NCI-H446 (cell line): ENCODE measurements around the gene HTR2A.
"Not testable (repeated sequence)": the region's sequence is repeated elsewhere in the genome, so short reads cannot be mapped to it uniquely, and the experiment has no call there.

Source experiments
- DNase-seq, 2 experiments: peaks; one replicate each; lab custom pipeline; 2025; lab: John Stamatoyannopoulos, UW

HTR2A gene

DNA sequence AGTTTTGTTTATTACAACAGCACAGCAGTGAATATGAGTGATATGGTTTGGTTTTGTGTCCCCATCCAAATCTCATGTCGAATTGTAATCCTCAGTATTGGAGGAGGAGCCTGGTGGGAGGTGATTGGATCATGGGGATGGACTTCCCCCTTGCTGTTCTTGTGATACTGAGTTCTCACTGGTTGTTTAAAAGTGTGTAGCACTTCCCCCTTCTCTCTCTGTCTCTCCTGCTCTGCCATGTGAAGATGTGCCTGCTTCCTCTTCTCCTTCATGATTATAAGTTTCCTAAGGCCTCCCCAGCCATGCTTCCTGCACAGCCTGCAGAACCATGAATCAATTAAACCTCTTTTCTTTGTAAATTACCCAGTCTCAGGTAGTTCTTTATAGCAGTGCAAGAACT is 91.9 kb downstream of the HTR2A start:
- DNase-seq = not testable (repeated sequence)

DNA sequence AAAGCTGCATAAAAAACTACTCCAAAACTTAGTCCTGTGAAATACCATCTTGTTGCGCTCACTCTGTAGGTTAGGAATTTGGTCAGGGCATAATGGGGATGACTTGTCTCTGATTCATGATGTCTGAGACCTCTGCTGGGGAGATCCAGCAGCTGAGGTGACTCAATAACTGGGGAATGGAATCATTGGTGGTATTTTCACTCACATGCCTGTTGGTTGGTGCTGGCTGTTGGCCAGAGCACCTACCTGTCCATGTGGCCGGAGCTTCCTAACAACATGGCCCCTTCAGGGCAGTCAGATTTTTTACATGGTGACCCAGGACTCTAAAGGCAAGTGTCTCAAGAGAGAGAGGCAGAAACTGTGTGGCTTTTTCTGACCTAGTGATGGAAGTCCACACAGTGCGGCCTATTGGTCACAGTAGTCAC is 92.5 kb downstream of the HTR2A start:
- no peak for DNase-seq

DNA sequence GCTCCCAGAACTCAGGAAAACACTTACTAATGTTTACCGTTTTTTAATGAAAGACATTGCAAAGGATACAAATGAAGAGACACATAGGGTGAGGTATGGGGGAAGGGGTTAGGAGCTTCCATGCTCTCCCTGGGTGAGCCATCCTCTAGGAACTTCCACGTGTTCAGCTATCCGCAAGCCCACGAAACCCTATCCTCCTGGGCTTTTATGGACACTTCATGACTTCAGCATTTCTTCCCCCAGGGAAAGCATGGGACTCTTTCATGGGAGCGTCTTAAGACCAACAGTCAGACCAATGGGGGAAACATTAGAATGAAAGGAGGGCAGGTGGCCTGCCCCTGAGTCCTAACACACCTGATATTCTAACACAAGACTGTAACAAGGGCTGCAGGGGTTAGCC is 93.3 kb downstream of the HTR2A start:
- DNase-seq = no peak

DNA sequence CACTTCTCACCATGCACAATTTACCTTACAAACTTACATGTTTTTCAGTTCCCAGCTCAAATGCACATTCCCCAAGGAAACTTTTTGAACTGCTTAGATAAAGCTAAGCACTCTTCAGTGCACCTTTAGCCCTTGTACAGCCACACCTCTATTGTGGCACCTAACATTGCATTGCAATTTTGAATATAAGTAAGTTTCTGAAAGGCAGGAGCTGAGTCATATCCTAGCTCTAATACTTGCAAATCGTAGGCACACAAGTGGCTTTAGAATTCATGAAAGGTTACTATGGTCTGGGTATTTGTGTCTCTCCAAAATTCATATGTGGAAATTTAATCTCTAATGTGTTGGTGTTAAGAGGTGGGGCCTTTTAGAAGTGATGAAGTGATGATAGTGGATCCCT is 95.0 kb downstream of the HTR2A start:
- no peak for DNase-seq

DNA sequence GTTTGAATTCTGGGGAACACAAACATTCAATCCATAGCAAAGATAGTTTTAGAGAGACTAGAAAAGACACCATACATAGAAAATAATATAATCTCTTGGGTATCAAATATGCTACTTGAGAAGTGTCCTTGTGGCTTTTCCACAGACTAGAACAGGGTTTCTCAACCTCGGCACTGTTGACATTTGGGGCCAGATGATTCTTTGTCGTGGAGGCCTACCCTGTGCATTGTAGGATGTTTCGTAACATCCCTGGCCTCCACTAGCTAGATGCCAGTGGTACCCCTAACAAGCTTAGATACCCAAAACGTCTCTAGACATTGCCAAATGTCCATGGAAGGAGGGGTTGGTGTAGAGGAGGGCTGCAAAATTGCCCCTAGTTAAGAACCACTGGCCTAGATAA is 97.7 kb downstream of the HTR2A start:
- no peak for DNase-seq

DNA sequence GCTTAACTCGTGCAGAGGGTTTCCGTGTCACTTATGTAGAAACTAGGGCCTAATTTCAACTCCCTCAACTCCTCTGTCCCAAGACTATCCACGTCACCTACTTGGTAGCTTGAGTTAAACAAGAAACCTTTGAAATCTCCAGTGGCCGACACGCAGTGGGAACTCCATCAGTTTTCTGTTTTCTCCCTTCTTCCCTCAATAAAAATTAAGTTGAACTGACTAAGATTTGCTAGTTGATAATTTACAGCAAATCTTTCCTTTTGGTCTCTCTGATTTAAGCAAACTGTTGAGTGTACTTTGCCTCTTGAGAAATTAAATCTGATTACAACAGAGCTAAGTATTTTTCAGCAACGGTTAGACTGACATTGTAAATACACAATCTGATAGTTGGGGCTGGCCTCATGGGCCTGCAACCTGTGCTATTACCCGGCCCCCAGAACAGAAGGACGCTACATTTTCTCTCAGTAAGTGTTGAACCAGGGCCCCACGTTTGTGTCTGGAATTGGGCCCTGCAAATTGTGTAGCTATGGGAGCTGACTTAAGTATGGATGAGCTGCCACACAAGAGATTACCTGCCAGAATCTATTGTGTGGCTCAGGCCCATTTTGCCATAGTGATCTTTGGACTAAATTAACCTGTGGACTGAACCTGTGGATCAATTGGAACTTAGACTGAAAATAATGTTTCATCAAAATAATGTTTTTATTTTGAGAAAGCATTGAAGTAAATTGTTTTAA is 99.2 kb downstream of the HTR2A start:
- DNase-seq = no peak

DNA sequence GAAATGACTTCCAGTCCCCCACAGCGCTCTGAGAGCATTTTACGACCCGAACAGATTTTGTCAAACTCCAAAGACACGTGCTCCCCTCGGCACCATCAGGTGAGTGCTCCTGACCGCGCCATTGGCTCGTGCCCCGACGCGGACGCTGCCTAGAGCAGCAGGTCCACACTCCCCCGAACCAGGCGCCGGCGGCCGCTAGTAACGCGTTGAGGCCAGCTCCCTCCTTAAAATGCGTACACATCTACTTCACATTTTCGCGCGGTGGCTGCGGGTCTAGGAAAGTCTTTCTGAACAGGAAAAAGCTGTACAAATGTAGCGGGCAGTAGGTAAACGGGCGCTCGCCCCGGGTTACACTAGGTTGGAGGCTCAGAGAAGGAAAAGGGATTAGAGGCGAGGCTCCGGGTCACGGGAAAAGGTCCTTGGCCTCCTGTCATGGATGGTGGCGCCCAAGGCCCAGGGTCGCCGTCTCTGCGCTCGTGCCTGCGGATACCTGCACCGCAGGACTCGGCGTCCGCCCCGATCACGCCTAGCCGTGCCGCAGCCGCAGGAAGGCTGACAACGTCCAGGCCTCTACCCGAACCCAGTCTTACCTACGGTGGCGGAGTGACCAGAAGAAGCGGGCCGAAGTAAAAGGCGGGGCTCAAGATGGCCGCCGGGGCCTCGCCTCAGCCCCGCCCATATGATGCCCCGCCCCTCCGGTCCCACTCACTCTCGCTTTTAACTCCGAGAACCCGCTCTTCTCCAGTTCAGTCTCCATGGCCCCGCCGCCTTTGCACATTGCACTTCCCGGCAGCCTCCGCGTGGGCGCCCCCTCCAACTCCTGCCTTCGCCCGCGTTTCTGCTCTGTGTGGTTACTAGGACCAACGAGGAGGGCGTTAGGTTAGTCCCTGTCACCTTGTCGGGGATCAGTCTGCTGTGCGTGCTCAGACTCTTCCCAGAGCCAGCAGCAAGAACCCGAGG is 100.1 kb downstream of the HTR2A start, which contains the start of gene ESD:
ESD (minus strand) TSS at position 647 of the 960 bp plus-strand sequence. CDS start 5,748 bp downstream, outside the sequence.
- peak; percentile 51 to 81 for DNase-seq

DNA sequence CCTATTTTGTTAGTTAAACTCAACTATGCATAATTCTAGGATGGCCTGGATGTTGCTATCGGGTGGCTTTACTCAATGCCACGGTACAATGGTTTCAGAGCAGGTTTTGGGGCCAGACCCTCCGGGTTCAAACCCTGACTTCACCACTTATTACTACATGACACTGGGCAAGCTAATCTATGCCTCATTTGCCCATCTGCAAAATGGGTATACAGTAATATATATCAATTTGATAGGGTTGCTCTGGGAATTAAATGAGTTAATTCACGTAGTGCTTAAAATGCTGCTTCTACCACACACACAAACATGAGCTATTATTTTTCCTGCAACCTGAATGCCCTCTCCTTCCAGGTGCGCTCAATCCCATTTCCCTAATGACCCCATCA is 100.7 kb downstream of the HTR2A start:
- no peak for DNase-seq

DNA sequence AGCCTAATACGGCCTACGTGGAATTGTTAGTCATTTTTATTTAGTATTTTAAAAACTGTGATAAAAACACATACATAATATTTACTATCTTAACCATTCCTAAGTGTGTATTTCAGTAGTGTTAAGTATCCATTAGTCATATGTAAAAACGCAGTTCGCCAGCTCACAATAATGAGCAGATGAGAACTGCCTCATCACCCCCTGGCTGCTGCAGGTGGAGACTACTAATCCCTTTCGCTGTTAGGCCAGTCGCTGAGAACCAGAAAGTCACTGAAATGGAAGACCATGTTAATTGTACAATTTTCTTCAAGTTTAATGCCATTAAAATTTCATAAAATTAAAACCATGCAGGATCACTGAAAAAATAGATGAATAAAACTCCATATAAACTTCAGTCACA is 101.5 kb downstream of the HTR2A start:
- no peak for DNase-seq

DNA sequence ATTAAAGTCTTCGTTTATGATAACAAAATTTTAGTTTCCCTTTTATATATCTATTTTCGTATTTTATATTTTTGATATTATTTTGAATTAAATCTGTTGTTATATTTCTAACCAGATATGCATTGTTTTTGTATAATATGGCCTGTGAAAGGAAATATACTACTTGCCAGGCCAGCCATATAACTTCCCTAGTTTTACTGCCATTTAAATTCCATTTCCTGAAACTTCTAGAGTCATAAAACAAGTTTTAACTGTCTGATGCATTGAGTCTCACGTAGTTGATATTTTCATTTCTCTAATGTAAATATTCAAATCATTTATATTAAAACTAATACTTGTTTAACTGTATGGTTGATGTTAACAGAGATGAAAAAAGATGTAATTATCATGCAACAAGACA is 113.3 kb downstream of the HTR2A start:
- no peak for DNase-seq

DNA sequence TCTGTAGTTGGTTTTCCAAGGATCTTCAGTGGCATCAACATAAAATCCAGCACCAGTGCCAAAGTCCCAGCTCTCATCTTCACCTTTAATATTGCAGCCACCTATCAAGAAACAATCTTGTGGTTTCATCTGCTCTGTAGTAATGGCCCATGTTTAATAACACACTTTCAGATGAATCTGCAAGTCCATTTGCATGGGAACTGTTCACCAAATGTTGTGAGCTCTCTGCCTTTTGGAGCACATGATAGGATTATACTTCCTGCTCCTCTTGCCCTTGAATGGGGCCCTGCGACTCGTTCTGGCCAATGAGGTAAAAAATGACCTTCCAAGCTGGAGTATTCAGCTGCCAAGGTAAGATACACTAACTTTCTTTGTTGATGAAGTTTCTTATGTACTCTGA is 114.2 kb downstream of the HTR2A start:
- DNase-seq = no peak

DNA sequence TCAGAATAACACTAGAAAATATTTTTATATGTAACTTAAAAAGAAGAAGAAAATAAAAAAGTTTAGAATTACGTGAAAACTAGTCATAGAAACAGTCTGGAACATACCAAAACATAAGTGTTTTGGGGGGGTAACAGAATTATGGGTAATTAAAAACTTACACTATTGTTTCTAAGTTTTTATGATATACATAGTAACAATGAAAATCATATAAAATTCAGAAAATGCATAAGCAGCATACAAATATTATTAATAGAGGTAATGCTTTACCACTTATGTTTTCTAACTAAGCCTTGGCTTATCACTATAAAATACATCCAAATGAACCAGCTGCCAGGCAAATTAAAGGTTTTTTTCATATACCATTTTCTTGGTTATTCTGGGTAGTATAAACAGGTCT is 114.8 kb downstream of the HTR2A start:
- no peak for DNase-seq
